Naive B cell (primary cell): ENCODE measurements around the gene RANBP3. TPM values are rescaled to one million over a fixed set of nuclear protein-coding genes. Genes with fewer than 3 reads are reported as not detected.

Source experiments
- ATAC-seq, 2 donors: fragments of 150-1000 bp; cut with Tn5 transposase; 2 replicates each; pipeline ENCODE4 v1.10.0; 2021; ENCODE audit warnings: low read depth in 2 of 2, mild to moderate bottlenecking in 2 of 2, moderate library complexity in 2 of 2
- DNase-seq: peaks from one replicate; pipeline ENCODE4 v3.0.0; 2022
- H3K27ac Mint-ChIP-seq, 6 donors: one replicate each; pipeline ENCODE4 v1.8.0; 2020 to 2022; ENCODE audit warnings: mild to moderate bottlenecking in 6 of 6, mixed read lengths in 6 of 6, moderate library complexity in 5 of 6, inconsistent platforms in 2 of 6
- H3K27me3 Mint-ChIP-seq, 3 donors: one replicate each; pipeline ENCODE4 v1.8.0; 2021 to 2022; ENCODE audit warnings: mixed read lengths in 3 of 3, mild to moderate bottlenecking in 1 of 3
- H3K36me3 Mint-ChIP-seq, 2 donors: one replicate each; pipeline ENCODE4 v1.8.0; 2020 to 2022; ENCODE audit warnings: mixed read lengths in 2 of 2, inconsistent platforms in 1 of 2, mild to moderate bottlenecking in 1 of 2
- H3K4me1 Mint-ChIP-seq, 3 donors: one replicate each; pipeline ENCODE4 v1.8.0; 2020 to 2022; ENCODE audit warnings: mixed read lengths in 3 of 3, inconsistent platforms in 1 of 3, mild to moderate bottlenecking in 1 of 3, moderate library complexity in 1 of 3
- H3K4me3 Mint-ChIP-seq, 8 donors: one replicate each; pipeline ENCODE4 v1.8.0; 2020 to 2022; ENCODE audit warnings: mild to moderate bottlenecking in 8 of 8, mixed read lengths in 8 of 8, moderate library complexity in 8 of 8, inconsistent platforms in 2 of 8
- H3K9me3 Mint-ChIP-seq, 7 donors: one replicate each; pipeline ENCODE4 v1.8.0; 2020 to 2022; ENCODE audit warnings: mixed read lengths in 7 of 7, mild to moderate bottlenecking in 5 of 7, inconsistent platforms in 2 of 7, moderate library complexity in 1 of 7
- polyA plus RNA-seq, 6 donors: library from polyadenylated mRNA; unstranded; fragments of 300-500 nt; fragmentation: Illumina TruSeq; gene quantifications; one replicate each; pipeline ENCODE4 v1.2.3, GENCODE V29; 2021; ENCODE audit warnings: low read depth in 6 of 6

The RANBP3 gene
- polyA plus RNA-seq, 6 donors from 2014 or later = 2.8 to 10.7 (median 7.4) TPM

DNA sequence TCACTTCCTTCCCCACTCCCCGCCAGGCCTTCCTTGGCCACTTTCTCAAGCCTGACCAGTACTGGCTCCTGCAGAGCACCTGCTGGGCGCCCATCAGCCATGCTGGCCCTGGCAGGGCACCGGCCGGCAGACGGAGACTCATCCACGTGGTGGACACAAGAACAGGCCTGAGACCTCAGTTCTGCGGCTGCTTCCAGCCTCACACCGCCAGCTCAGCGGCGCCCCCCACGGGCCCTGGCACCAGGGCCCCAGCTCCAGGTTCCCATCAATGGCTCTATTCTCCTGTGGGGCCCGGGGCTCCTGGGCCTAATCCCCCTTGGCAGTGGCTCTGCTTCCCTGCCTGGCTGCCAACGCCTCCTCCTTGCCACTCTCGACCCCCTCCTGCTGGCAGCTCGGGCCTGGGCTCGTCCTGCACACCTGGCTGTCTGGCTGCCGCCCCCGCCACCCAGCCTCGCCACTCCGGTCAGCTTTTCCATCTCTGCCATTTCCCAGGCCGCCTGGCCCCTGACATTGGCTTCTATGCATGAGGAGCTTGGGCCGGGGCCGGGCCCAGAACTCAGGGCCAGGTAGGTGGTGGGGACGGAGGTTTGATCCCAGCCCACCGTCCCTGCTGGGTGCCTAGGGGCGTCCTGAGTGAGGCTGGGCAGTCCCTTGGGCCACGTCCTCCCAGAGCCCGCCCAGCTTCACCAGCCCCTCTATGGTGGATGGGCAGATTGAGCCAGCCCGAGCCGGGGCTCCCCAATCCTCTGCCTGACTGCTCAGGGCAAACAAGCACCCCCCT lies 80.6 kb downstream of the RANBP3 start:
- DNase-seq (no peak), ATAC-seq (no peak)
- H3K36me3 Mint-ChIP-seq = peaks cover 0 to 8% of the 10 kb centered on the region in 2 donors
- no peaks in the 10 kb centered on the region for H3K27me3 Mint-ChIP-seq
- no peaks in the 10 kb centered on the region for H3K9me3 Mint-ChIP-seq
- peak overlapping the region in 1 of 6 donors; percentile 47 for H3K27ac Mint-ChIP-seq
- peaks cover 13 to 21% (median 13%) of the 10 kb centered on the region in 3 donors for H3K4me1 Mint-ChIP-seq
- no peak overlapping the region for H3K4me3 Mint-ChIP-seq

DNA sequence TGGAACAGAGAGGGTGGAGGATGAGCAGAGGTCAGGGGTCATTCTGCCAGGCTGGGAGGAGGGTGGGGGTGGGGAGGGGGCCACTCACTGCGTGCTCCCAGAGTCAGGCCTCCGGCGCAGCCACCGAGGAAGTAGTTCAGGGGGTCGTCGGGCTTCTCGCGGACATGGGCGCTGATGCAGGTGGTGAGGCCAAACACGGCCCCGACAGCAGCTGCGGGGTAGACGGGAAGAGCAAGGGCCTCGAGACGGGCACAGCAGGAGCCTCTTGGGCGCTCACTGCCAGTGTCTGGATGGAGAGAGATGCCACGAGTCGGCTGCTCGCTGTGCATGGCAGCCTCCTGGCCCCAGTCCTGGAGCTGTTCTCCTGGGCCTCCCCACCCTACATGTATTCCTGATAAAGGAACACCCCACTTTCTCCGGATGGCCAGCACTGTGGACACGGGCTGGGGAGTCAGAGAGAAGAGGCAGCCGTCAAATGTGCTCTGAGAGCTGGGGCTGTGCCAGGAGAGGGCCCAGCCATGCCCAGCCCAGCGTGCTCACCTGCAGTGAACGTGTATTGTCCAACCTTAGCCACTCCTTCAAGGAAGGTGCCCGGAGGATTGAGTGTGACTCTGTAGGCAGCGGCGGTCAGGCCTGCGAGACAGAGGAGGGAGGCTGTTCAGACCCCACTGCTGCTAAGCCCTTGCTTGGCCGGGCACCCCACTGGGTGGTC lies 81.4 kb downstream of the RANBP3 start:
- H3K9me3 Mint-ChIP-seq = no peaks in the 10 kb centered on the region
- peaks cover 9 to 21% (median 15%) of the 10 kb centered on the region in 3 donors for H3K4me1 Mint-ChIP-seq
- no peaks in the 10 kb centered on the region for H3K27me3 Mint-ChIP-seq
- peaks cover 0 to 8% of the 10 kb centered on the region in 2 donors for H3K36me3 Mint-ChIP-seq
- no peak overlapping the region for H3K27ac Mint-ChIP-seq
- H3K4me3 Mint-ChIP-seq = no peak overlapping the region
- DNase-seq (no peak), ATAC-seq (no peak)

DNA sequence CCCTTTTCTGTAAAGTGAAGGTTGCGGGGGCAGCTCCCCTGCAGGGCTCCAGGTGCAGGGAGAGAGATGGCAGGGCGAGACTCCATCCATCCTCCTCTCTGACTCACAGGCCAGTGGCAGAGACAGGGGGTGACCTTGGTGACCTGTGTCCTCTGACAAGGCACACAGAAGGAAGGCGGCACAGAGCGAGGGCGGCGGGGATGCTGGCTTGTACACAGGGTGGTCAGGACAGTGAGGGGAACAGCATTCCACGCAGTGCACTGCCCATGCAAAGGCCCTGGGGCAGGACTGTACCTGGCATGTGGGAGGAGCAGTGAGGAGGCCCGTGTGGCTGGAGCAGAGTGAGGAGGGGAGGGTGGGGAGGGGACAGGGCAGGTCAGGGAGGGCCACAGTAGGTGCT lies 82.0 kb downstream of the RANBP3 start:
- Mint-ChIP-seq H3K27ac (peak overlapping the region in 1 of 6 donors; percentile 32), H3K36me3 (peaks cover 0 to 8% of the 10 kb centered on the region in 2 donors), H3K4me1 (peaks cover 4 to 15% (median 11%) of the 10 kb centered on the region in 3 donors), H3K9me3 (no peaks in the 10 kb centered on the region), H3K4me3 (peak overlapping the region in 1 of 8 donors; percentile 52), H3K27me3 (no peaks in the 10 kb centered on the region)
- DNase-seq (no peak), ATAC-seq (no peak)

DNA sequence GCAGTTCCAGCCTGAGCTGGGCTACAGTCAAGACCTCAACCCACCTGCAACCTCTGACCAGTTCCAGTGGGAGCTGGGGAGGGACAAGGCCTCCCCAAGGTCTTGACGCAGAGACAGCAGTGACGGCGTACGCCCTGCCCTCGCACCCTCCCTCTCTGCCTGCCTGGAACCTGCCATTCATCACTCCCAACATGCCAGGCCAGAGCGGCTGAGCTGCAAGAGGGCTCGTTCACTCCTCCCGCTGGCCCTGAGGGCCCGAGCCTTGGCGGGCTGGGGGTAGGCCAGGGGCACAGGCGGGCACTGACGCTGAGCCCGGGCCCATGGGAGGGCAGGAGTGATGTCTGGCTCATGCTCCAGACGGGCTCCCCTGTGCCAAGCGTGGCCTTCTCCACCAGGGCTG lies 82.5 kb downstream of the RANBP3 start:
- peak overlapping the region in 1 of 8 donors; percentile 52 for H3K4me3 Mint-ChIP-seq
- no peaks in the 10 kb centered on the region for H3K9me3 Mint-ChIP-seq
- DNase-seq = no peak
- H3K27ac Mint-ChIP-seq = no peak overlapping the region
- no peaks in the 10 kb centered on the region for H3K27me3 Mint-ChIP-seq
- peaks cover 3 to 14% (median 11%) of the 10 kb centered on the region in 3 donors for H3K4me1 Mint-ChIP-seq
- ATAC-seq = no peak
- H3K36me3 Mint-ChIP-seq = peaks cover 0 to 8% of the 10 kb centered on the region in 2 donors

DNA sequence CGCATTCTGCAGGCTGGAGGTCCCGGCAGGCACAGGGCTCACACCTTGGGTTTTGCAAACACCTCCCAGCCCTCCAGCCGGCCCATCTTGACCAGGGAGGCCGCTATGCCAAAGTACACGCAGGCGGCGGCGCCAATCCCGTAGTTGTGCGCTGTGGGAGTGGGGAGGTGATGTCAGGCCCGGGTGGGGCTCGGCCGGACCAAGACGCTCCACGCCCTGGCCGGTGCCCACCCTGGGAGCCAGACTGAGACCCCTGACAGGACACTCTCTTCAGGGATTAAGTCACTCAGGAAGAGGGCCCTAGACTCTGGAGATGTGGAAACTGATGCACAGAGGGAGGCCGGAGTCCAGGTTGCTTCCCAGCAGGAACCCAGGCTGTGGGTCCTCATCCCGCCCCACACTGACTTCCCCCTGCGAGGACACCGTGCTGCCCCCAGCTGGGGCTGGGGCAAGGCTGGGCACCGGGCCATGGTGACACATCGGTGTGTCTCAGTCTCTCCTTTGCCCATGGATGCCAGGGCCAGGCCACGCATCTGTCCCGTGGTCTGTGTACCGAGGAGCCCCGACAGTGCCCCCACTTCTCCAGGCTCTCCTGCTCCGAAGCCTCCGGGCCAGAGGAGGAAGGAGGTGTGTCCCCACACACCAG lies 83.1 kb downstream of the RANBP3 start:
- H3K4me3 Mint-ChIP-seq = no peak overlapping the region
- H3K4me1 Mint-ChIP-seq = peaks cover 3 to 8% (median 6%) of the 10 kb centered on the region in 3 donors
- DNase-seq (no peak), ATAC-seq (no peak)
- H3K27me3 Mint-ChIP-seq = peaks cover 1 to 3% (median 2%) of the 10 kb centered on the region in 3 donors
- H3K9me3 Mint-ChIP-seq = no peaks in the 10 kb centered on the region
- peaks cover 0 to 8% of the 10 kb centered on the region in 2 donors for H3K36me3 Mint-ChIP-seq
- H3K27ac Mint-ChIP-seq = peak overlapping the region in 1 of 6 donors; percentile 79

DNA sequence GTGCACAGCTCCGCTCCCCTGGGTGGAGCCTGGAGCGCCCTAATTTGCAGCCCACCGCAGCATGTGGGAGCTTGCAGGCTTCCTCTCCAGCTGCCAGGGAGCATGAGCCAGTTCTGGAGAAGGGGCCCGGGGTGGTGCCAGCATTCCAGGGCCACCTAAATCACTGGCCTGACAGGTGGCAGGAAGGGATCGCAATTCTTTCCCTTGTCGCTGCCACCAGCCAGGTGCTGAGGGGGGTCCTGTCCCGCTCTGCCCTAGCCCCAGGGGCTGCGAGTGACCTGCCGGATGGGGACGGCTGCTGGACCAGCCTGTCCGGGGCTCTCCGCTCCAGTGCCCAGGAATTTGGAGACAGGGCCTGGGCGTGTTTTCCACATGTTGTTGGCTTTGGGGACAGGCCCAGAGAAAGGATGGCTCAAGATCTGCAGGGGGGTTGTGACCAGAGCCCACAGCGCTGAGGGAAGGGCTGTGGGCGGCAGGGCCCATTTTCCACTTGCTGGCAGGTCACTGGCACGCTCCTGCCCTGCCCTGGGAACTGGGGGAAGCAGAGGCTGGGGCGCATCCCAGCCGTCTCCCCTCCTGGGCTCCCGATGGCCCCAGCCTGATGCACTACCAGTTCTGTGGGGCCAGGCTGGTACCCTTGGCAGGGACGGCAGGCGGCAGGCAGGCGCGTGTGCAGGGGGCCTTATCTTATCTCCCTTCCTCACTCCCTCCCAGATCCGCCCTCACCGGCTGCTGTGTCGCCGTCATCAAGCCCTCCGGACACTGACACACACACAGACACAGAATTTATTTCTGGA lies 83.8 kb downstream of the RANBP3 start:
- Mint-ChIP-seq H3K27me3 (peaks cover 6 to 10% (median 10%) of the 10 kb centered on the region in 3 donors), H3K9me3 (no peaks in the 10 kb centered on the region), H3K4me1 (peaks cover 3 to 6% (median 4%) of the 10 kb centered on the region in 3 donors), H3K4me3 (no peak overlapping the region), H3K27ac (peak overlapping the region in 1 of 6 donors; percentile 79), H3K36me3 (peaks cover 0 to 8% of the 10 kb centered on the region in 2 donors)
- no peak for DNase-seq
- no peak for ATAC-seq

DNA sequence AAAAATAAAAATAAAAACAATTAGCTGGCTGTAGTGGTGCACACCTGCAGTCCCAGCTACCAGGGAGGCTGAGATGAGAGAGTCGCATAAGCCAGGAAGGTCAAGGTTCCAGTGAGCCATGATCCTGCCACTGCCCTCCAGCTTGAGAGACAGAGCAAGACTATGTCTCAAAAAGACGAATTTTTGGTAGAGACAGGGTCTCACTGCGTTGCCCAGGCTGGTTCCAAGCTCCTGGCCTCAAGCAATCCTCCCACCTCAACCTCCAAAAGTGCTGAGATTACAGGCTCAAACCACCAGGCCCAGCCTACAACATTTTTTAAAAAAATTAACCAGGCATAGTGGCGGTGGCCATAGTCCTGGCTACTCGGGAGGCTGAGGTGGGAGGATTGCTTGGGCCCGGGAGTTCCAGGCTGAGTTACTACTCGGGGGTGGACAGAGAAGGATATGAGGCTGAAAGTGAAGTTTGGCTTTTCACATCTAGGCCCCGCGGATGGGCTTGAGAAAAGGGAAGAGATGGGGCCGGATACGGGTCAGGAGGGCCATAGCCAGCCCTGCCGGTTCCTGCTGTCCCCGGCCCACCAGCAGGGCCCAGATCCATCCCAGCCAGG lies 84.5 kb downstream of the RANBP3 start:
- DNase-seq (no peak), ATAC-seq (no peak)
- peaks cover 3 to 6% (median 4%) of the 10 kb centered on the region in 3 donors for H3K4me1 Mint-ChIP-seq
- peaks cover 6 to 14% (median 11%) of the 10 kb centered on the region in 3 donors for H3K27me3 Mint-ChIP-seq
- peaks cover 0 to 8% of the 10 kb centered on the region in 2 donors for H3K36me3 Mint-ChIP-seq
- no peaks in the 10 kb centered on the region for H3K9me3 Mint-ChIP-seq
- no peak overlapping the region for H3K27ac Mint-ChIP-seq
- peak overlapping the region in 1 of 8 donors; percentile 53 for H3K4me3 Mint-ChIP-seq

DNA sequence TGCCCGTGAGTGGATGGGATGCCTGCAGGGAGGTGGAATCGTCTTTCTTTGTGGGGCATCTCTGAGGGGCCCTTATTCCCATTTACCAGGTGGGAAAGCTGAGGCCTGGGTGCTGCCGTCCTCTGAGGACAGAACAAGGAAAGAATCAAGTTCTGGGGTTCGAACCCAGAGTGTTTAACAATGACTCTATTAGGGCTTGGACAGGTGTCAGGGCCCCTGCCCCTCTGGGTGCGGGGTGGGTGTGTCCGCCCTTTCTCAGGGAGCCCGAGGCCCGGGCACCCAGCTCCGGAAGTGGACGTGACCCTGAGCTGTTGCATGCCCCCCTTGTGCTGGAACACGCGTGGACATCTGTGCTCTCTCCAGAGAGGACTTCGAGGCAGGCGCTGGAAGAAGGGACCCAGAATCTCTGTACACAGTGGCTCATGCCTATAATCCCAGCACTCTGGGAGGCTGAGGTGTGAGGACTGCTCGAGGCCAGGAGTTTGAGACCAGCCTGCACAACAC lies 85.1 kb downstream of the RANBP3 start:
- Mint-ChIP-seq H3K4me3 (no peak overlapping the region), H3K27ac (no peak overlapping the region), H3K9me3 (no peaks in the 10 kb centered on the region), H3K36me3 (peaks cover 0 to 8% of the 10 kb centered on the region in 2 donors), H3K4me1 (peaks cover 0 to 4% (median under 1%) of the 10 kb centered on the region in 3 donors), H3K27me3 (peaks cover 6 to 20% (median 11%) of the 10 kb centered on the region in 3 donors)
- DNase-seq (no peak), ATAC-seq (no peak)

DNA sequence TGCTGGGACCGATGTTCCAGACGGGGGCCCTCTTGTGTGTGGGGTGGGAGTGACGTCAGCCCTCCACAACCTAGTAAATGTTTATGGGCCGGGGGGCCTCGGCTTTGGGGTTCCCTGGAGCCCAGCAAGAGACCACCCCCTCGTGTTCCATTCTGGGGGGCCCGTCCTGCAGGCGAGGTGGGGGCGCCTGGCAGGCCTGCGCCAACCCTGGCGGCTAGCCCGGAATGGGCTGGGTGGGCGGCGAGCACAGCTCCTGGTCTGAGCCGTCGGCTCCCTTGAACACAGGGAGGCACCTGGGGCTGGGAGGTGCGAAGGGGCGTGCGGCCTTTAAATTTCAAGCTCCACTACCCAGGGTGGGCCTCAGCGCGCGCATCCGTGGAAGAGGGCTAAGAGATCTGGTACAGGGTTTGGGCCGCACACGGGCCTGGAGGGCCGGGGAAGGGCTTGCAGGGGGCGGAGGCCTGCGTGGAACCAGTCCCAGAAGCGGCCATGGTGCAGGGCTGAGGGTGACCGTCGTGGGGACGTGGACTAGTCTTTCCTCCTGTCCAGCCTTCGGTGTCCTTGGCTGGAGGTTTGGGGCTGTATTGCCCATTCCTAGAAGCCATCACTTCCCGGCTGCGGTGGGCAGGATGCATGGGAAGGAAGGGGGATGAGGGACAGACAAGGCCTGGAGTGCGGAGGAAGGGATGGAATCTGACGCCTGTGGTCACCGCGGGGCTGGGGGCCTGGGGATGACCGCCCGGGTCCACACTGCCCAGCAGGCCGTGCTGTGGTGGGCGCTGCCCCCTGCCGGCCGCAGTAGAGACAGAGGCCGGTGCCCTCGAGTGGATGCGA lies 85.8 kb downstream of the RANBP3 start:
- H3K27me3 Mint-ChIP-seq = peaks cover 6 to 20% (median 11%) of the 10 kb centered on the region in 3 donors
- H3K4me3 Mint-ChIP-seq = no peak overlapping the region
- H3K36me3 Mint-ChIP-seq = peaks cover 0 to 8% of the 10 kb centered on the region in 2 donors
- peak; percentile 46 to 49 for ATAC-seq
- DNase-seq = no peak
- peaks cover 0 to 4% (median 0%) of the 10 kb centered on the region in 3 donors for H3K4me1 Mint-ChIP-seq
- H3K27ac Mint-ChIP-seq = peak overlapping the region in 2 of 6 donors; percentile 47 to 57
- no peaks in the 10 kb centered on the region for H3K9me3 Mint-ChIP-seq

DNA sequence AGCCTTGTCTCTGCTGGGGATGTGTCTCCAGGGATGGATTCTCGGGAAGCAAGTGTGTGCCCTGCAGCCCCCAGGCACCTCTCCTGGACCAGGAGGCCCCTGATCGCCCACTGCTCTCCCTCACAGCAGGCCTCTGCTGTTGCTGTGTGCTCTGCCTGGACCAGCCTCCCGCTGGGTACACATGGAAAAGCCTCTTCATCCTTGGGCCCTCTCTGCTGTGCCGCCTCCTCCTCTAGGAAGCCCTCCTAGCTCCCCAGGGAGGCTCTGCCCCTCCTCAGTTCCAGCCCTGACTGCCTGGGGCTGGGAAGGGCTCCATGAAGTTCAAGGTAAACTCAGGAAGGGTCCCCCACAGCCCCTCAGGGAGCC lies 86.4 kb downstream of the RANBP3 start:
- no peak for DNase-seq
- Mint-ChIP-seq H3K27ac (peak overlapping the region in 1 of 6 donors; percentile 72), H3K4me3 (no peak overlapping the region), H3K36me3 (peaks cover 0 to 8% of the 10 kb centered on the region in 2 donors), H3K27me3 (peaks cover 6 to 20% (median 11%) of the 10 kb centered on the region in 3 donors), H3K9me3 (no peaks in the 10 kb centered on the region), H3K4me1 (peaks cover 0 to 4% (median 0%) of the 10 kb centered on the region in 3 donors)
- no peak for ATAC-seq

DNA sequence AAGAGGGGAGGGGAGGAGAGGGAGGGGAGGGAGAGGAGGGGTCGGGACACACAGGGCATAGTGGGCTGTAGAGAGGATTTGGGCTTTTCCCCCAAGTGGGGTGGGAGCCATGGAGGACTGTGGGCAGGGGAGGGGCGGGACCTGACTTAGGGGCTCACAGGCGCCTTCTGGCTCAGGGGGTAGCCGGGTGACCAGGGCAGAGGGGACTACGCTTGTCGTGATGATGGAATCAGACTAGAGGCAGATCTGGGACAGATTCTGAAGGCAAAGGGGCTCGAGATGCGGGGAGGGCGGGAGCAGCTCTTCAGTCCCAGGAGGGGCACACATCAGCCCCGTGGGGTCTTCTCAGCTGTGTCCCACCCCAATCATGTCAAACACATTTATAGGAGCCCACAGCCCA lies 87.8 kb downstream of the RANBP3 start:
- ATAC-seq (no peak), DNase-seq (no peak)
- no peak overlapping the region for H3K27ac Mint-ChIP-seq
- H3K36me3 Mint-ChIP-seq = no peaks in the 10 kb centered on the region
- peaks cover 6 to 25% (median 11%) of the 10 kb centered on the region in 3 donors for H3K27me3 Mint-ChIP-seq
- no peak overlapping the region for H3K4me3 Mint-ChIP-seq
- peaks cover 0 to 4% (median 0%) of the 10 kb centered on the region in 3 donors for H3K4me1 Mint-ChIP-seq
- no peaks in the 10 kb centered on the region for H3K9me3 Mint-ChIP-seq
